OCI-LY3 (cell line): ENCODE results near the gene CFAP99.

Experiments used
- H2AFZ ChIP-seq: fragments of 200-600, 300-600 bp; shearing (Covaris generic); 2 replicates; pipeline ENCODE4 v1.6.0; 2014; ENCODE audit warnings: antibody characterized with exemption, low read depth, low read length
- H3K27ac ChIP-seq: fragments of 200-600, 300-600 bp; sonication (generic); 2 replicates; pipeline ENCODE4 v1.5.1; 2014; ENCODE audit warnings: mild to moderate bottlenecking, low read length, moderate library complexity, mixed read lengths
- H3K27me3 ChIP-seq: fragments of 200-600, 300-600 bp; sonication (generic); 2 replicates; pipeline ENCODE4 v1.6.1; 2014; ENCODE audit warnings: low read depth, low read length, mixed read lengths
- H3K36me3 ChIP-seq: fragments of 200-600, 300-600 bp; sonication (generic); replicated peaks from 2 replicates; pipeline ENCODE3; 2014; ENCODE audit warnings: low read depth, low read length, mixed read lengths
- H3K4me1 ChIP-seq: fragments of 300-600, 200-600 bp; sonication (generic); 2 replicates; pipeline ENCODE4 v1.6.1; 2014; ENCODE audit warnings: low read length, mixed read lengths
- H3K4me2 ChIP-seq: fragments of 200-600, 300-600 bp; sonication (generic); 2 replicates; pipeline ENCODE4 v1.6.1; 2014; ENCODE audit warnings: low read length, mixed read lengths
- H3K4me3 ChIP-seq: fragments of 300-600, 200-600 bp; sonication (generic); 2 replicates; pipeline ENCODE4 v1.5.1; 2014; ENCODE audit warnings: antibody characterized with exemption, mild to moderate bottlenecking, low read length, moderate library complexity
- H3K79me2 ChIP-seq: fragments of 300-600, 200-600 bp; shearing (Covaris generic); 2 replicates; pipeline ENCODE4 v1.6.1; 2014; ENCODE audit warnings: mild to moderate bottlenecking, low read length, mixed read lengths
- H3K9ac ChIP-seq: fragments of 300-600, 200-600 bp; shearing (Covaris generic); 2 replicates; pipeline ENCODE4 v1.6.0; 2014; ENCODE audit warnings: mild to moderate bottlenecking, low read length, moderate library complexity
- H3K9me3 ChIP-seq: fragments of 200-600, 300-600 bp; shearing (Covaris generic); 2 replicates; pipeline ENCODE4 v1.6.1; 2014; ENCODE audit warnings: low read length, mixed read lengths; ENCODE audit not compliant: insufficient read depth
- H4K20me1 ChIP-seq: fragments of 200-600, 300-600 bp; sonication (generic); 2 replicates; pipeline ENCODE4 v1.6.1; 2016; ENCODE audit warnings: low read length, mixed read lengths; ENCODE audit not compliant: insufficient read depth
- EZH2phosphoT487 ChIP-seq: fragments of 200-600 bp; shearing (Covaris generic); IDR thresholded peaks from 2 replicates; pipeline ENCODE4 v1.6.1; 2018; ENCODE audit warnings: antibody characterized with exemption, mixed run types, low read depth
- TF ChIP-seq, protein P1 (sequence below): fragments of 200-600, 300-600 bp; sonication (generic); IDR thresholded peaks from 2 replicates; pipeline ENCODE4 v1.5.1; 2014; ENCODE audit warnings: antibody characterized with exemption, low read length, low read depth

CFAP99 gene

GRCh38 chr4:2406920-2407319 lies 11.8 kb upstream of the CFAP99 start:
- no peak for TF ChIP-seq EZH2phosphoT487
- TF ChIP-seq, protein P1, sequence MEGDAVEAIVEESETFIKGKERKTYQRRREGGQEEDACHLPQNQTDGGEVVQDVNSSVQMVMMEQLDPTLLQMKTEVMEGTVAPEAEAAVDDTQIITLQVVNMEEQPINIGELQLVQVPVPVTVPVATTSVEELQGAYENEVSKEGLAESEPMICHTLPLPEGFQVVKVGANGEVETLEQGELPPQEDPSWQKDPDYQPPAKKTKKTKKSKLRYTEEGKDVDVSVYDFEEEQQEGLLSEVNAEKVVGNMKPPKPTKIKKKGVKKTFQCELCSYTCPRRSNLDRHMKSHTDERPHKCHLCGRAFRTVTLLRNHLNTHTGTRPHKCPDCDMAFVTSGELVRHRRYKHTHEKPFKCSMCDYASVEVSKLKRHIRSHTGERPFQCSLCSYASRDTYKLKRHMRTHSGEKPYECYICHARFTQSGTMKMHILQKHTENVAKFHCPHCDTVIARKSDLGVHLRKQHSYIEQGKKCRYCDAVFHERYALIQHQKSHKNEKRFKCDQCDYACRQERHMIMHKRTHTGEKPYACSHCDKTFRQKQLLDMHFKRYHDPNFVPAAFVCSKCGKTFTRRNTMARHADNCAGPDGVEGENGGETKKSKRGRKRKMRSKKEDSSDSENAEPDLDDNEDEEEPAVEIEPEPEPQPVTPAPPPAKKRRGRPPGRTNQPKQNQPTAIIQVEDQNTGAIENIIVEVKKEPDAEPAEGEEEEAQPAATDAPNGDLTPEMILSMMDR, result no peak
- H3K27ac ChIP-seq, result no peak overlapping the region
- H3K4me2 ChIP-seq, result no peak overlapping the region
- no peaks in the 10 kb centered on the region for H3K9me3 ChIP-seq
- no peaks in the 10 kb centered on the region for H3K36me3 ChIP-seq
- H2AFZ ChIP-seq, result no peak overlapping the region
- no peaks in the 10 kb centered on the region for H4K20me1 ChIP-seq
- H3K4me3 ChIP-seq, result no peak overlapping the region
- no peak overlapping the region for H3K9ac ChIP-seq
- H3K4me1 ChIP-seq, result peaks cover 5% of the 10 kb centered on the region
- H3K79me2 ChIP-seq, result no peaks in the 10 kb centered on the region
- no peaks in the 10 kb centered on the region for H3K27me3 ChIP-seq

DNA sequence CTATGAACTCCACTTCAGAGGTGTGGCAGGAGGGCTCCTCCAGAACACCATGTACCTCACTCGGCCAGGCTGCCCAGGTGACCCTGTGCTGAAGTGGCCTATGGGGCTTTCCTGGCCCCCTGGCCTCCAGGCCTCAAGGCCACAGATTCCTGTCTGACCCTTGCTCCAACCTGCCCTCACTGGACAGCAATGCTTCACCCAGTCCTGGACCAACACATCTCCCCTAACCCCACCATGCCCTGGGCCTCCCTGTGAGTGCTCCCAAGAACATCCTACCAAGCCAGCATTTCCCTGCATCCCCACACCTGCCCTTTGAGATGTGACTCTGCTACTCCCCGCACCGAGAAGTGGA lies 10.8 kb upstream of the CFAP99 start:
- Histone ChIP-seq H2AFZ (no peak overlapping the region), H3K9ac (no peak overlapping the region), H3K36me3 (no peaks in the 10 kb centered on the region), H4K20me1 (no peaks in the 10 kb centered on the region), H3K27me3 (no peaks in the 10 kb centered on the region), H3K4me1 (peaks cover 16% of the 10 kb centered on the region), H3K4me3 (no peak overlapping the region), H3K9me3 (no peaks in the 10 kb centered on the region), H3K4me2 (no peak overlapping the region), H3K79me2 (no peaks in the 10 kb centered on the region), H3K27ac (no peak overlapping the region)
- TF ChIP-seq, protein P1, result no peak
- TF ChIP-seq EZH2phosphoT487, result no peak

DNA sequence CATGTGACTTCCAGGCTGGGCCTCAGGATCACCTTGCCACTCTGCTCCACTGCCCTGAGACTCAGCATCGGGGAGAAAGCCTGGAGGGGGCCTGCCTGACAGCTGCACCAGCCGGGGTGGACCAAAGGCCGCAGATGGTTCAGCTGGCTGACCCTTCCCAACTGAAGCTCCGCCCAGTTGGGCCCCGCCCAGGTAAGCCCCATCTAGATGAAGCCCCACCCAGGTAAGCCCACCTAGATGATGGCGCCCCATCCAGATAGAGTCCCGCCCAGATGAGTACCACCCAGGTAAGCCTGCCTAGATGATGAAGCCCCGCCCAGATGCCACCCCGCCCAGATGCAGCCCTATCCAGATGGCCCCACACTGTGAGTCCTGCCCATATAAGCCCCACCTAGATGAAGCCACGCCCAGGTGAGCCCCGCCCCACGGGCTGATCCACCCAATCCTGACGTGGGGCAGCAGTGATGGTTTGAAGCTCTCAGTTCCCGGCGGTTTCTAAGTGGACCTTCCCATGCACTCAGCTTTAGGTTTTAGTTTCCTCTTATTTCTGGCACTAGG lies 10.3 kb upstream of the CFAP99 start:
- TF ChIP-seq, protein P1, result no peak
- Histone ChIP-seq H3K27me3 (no peaks in the 10 kb centered on the region), H3K9ac (no peak overlapping the region), H2AFZ (no peak overlapping the region), H3K4me2 (no peak overlapping the region), H3K79me2 (0 out of 2 replicates have a peak, but pooled peaks cover under 1% of the 10 kb centered on the region), H3K36me3 (no peaks in the 10 kb centered on the region), H4K20me1 (no peaks in the 10 kb centered on the region), H3K4me3 (no peak overlapping the region), H3K27ac (no peak overlapping the region), H3K9me3 (no peaks in the 10 kb centered on the region), H3K4me1 (peaks cover 18% of the 10 kb centered on the region)

- Histone ChIP-seq H3K36me3 (no peaks in the 10 kb centered on the region), H3K27ac (no peak overlapping the region), H3K4me1 (peaks cover 23% of the 10 kb centered on the region), H2AFZ (no peak overlapping the region), H3K9me3 (no peaks in the 10 kb centered on the region), H3K4me2 (no peak overlapping the region), H3K27me3 (no peaks in the 10 kb centered on the region), H3K4me3 (no peak overlapping the region), H3K9ac (no peak overlapping the region), H4K20me1 (no peaks in the 10 kb centered on the region), H3K79me2 (0 out of 2 replicates have a peak, but pooled peaks cover 2% of the 10 kb centered on the region)
- TF ChIP-seq EZH2phosphoT487, result no peak
- TF ChIP-seq, protein P1, result no peak
Measured at GRCh38 chr4:2408976-2409375, 9.8 kb upstream of the CFAP99 start.
